GM19238 (cell line): ENCODE measurements around the gene PTPRR.

ENCODE experiments used
- DNase-seq: peaks from one replicate; pipeline ENCODE4 v3.0.0; 2011; ENCODE audit warnings: low spot score; ENCODE audit not compliant: insufficient read length

Gene PTPRR

GRCh38 chr12:70698345-70698744 is 222.2 kb downstream of the PTPRR start:
- no peak for DNase-seq

GRCh38 chr12:70695361-70696023 is 225.0 kb downstream of the PTPRR start:
- DNase-seq: no peak

- DNase-seq: no peak
Measured at GRCh38 chr12:70692681-70693288, 227.8 kb downstream of the PTPRR start.

- DNase-seq: no peak
Measured at GRCh38 chr12:70691018-70691672, 229.4 kb downstream of the PTPRR start.

- no peak for DNase-seq
Measured at GRCh38 chr12:70686907-70687306, 233.6 kb downstream of the PTPRR start.

GRCh38 chr12:70686299-70686698 is 234.2 kb downstream of the PTPRR start:
- DNase-seq: no peak

GRCh38 chr12:70683976-70684375 is 236.6 kb downstream of the PTPRR start:
- no peak for DNase-seq

- no peak for DNase-seq
Measured at GRCh38 chr12:70671698-70672097, 248.8 kb downstream of the PTPRR start.

GRCh38 chr12:70670948-70671347 is 249.6 kb downstream of the PTPRR start:
- no peak for DNase-seq

GRCh38 chr12:70667253-70667652 is 253.3 kb downstream of the PTPRR start:
- no peak for DNase-seq

- DNase-seq: no peak
Measured at GRCh38 chr12:70666364-70666763, 254.2 kb downstream of the PTPRR start.

GRCh38 chr12:70664465-70664881 is 256.1 kb downstream of the PTPRR start:
- no peak for DNase-seq

- DNase-seq: no peak
Measured at GRCh38 chr12:70663838-70664237, 256.7 kb downstream of the PTPRR start.

- no peak for DNase-seq
Measured at GRCh38 chr12:70661466-70662161, 258.9 kb downstream of the PTPRR start.

- DNase-seq: no peak
Measured at GRCh38 chr12:70660620-70661219, 259.8 kb downstream of the PTPRR start.

- DNase-seq: no peak
Measured at GRCh38 chr12:70660002-70660604, 260.4 kb downstream of the PTPRR start.

- no peak for DNase-seq
Measured at GRCh38 chr12:70659077-70659606, 261.4 kb downstream of the PTPRR start.

GRCh38 chr12:70657616-70658286 is 262.8 kb downstream of the PTPRR start:
- DNase-seq: no peak

- DNase-seq: no peak
Measured at GRCh38 chr12:70652451-70652850, 268.1 kb downstream of the PTPRR start.

- DNase-seq: no peak
Measured at GRCh38 chr12:70648831-70649230, 271.7 kb downstream of the PTPRR start.
